HG02623 (cell line): ENCODE data around the gene ATCAY.

Source experiments
- ATAC-seq: cut with Tn5 transposase; IDR thresholded peaks from one replicate; pipeline ENCODE4 v1.9.1; 2021; ENCODE audit warnings: moderate library complexity; ENCODE audit not compliant: unreplicated experiment

ATCAY gene, protein sequence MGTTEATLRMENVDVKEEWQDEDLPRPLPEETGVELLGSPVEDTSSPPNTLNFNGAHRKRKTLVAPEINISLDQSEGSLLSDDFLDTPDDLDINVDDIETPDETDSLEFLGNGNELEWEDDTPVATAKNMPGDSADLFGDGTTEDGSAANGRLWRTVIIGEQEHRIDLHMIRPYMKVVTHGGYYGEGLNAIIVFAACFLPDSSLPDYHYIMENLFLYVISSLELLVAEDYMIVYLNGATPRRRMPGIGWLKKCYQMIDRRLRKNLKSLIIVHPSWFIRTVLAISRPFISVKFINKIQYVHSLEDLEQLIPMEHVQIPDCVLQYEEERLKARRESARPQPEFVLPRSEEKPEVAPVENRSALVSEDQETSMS

DNA sequence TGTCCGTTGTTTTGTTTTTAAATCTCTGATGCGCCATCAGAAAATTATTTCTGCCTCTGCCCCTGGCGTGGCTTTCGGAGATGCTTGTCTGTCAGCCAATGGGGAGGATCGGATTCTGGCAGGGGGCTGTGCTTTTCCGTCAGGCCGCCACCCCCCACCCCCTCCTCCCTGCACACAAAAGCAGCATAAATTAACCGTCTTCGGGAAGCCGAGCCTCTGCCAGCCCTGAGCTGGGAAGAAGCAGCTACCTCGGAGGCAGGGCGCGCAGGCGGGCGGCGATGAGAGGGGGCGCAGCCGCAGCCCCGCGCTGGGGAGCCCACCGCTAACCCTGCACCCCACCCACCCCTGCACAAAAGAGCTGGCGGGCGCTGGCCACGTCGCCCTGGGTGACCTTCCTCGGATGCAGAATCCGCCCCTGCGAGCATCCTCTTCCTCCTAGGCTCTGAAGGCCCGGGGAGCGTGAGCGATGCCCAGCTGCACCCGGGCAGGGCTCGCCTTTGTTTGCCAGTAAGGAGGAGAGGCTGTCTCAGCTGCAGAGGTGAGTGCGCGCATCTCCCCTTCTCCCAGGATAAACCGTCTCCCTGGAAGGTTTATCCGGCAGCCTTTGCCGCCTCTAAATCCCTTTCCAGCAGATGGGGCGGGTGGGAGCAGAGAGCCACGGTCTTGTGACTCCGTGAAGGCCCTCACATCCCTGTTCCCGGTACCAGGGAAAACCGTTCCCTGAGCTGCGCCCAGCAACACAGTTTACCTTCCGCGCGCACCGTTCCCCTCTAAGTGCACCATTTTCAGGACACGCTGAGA is at the start of gene ATCAY:
ATCAY (plus strand) TSS at position 215 of the 801 bp plus-strand sequence. CDS start 5,083 bp downstream, outside the sequence.
- no peak for ATAC-seq

DNA sequence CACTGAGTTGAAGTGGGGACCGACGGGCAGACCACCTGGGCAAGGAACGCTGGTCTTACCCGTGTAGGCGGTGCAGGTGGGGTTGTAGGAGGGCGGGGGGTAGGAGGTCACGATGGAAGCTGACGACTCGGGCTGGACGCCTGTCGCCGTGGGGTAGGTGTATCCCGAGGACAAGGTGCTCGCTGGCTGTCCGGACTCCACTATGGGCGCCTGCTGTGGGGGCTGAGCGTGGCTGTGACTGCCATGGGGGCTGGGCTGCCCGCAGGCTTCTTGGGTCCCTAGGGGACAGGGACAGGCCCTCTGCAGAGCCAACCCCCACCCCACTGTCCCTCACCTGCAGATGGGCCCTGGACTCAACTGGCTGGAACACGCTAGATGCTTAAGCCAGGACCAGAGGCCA is 48.9 kb upstream of the ATCAY start:
- no peak for ATAC-seq

DNA sequence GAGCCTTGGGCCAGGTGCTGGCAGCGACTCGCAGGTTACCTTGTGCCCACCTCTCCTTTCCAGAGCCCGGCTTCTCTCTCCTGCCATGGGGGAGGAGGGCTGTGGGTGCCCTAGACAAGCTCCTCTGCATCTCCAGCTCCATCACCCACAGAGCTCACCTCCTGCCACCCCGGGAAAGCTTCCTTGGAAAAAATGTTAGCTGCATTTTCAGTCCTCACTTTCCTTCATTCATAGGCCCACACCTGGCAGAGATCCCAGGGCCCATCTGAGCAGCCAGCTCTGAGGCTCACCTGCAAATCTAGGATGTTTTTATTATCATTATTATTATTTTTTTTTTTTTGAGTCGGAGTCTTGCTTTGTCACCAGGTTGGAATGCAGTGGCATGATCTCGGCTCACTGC is 48.5 kb upstream of the ATCAY start:
- ATAC-seq, result no peak

DNA sequence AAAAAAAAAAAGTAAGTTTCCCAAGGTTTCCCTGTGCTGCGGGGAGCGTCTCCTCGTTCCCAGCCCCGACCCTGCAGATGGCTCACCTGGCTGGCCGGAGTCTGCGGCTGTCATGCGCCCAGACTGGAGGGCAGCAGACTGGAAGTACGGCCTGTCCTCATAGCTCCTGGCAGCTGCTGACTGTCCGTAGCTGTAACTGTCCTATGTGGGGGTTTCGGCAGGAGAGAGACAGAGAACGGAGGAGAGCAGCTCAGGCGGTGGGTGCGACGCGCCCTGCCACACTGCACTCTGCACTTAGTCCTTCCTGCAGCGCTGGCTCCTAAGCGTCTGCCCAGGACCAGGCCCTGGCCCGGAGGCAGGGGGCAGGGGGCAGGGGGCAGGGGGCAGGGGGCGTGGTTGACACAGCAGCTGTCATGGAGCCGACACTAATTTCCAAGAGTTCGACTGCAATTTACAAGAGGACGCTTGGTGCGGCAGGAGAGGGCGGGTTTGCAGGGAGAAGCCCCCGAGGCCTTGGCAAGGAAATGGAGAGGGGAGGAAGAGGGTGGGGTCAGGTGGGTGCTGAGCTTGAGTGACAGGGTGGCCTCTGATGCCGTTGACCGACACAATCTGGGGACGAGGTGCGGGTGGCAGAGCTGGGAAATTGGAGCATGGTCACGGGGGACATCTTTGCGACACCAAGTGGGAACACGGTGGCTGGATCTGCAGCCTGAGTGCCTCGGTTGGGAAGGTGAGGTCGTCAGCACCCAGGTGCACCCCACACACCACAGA is 46.7 kb upstream of the ATCAY start:
- ATAC-seq, result no peak

DNA sequence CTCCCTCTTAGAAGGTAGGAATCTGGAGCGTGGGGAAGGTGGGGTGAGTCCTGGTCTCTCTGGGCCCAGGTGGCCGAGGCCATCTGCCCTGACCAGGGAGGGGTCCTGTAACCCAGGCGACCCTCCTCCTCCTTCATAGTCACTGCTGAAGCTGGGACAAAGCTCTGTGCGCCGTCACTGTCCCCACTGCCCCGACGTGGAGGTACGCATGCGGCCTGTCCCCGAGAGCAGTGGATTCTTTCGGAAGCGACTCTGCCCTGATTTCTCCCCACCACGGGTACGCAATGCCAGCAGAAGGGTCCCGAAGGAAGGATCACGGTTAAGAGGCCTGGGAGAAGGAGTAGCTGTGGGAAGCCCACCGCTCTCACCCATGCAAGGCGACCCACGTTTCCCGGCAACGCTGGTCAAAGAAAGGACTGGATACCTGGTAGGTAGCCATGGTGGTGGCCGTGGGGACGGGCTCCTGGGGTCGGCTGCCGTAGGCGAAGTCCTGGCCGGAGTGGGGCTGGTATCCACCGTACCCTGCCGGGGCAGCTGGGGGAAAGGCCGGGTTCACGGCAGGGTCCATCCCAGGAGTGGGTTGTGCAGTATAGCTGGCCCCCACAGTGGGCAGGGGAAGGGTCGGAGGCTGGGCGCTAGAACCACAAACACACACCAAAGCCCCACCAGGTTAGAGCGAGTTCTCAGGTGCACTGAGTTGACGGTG is 46.0 kb upstream of the ATCAY start:
- ATAC-seq, result no peak

DNA sequence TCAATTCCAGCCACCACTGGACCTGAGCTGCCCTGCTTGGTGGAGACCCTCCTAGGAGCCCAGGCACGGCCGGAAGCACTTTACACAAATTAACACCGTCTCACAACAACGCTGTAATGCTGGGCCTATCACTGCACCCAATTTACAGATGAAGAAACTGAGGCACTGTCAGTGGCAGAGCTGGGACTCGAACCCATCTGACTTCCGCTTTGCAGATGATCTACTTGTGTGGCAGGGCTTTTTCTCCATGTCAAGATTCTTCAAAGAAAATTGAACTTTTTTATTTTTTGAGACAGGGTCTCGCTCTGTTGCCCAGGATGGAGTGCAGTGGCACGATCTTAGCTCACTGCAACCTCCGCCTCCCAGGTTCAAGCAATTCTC is 45.4 kb upstream of the ATCAY start:
- no peak for ATAC-seq

DNA sequence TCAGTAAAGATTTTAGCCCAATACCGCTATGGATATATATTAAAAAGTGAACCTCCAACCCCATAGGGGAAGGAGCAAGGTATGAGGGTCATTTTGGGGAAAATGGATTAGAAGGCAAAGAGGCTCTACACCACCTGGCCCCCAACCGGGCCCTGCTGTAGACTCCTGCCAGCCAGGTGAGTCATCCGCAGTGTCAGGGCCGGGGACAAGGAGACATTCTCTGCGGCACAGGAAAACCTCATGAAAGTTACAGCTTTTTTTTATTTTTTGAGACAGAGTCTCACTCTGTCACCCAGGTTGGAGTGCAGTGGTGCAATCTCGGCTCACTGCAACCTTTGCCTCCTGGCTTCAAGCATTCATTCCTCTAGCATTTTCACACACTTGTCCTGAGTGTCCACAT is 43.6 kb upstream of the ATCAY start:
- ATAC-seq, result no peak

DNA sequence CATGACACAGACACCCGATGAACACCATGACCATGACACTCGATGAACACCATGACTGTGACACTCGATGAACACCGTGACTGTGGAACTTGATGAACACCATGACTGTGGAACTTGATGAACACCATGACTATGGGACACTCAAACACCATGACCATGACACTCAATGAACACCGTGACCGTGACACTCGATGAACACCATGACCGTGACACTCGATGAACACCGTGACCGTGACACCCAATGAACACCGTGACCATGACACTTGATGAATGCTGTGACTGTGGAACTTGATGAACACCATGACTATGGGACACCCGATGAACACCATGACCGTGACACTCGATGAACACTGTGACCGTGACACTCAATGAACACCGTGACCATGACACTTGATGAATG is 43.2 kb upstream of the ATCAY start:
- ATAC-seq, result no peak

DNA sequence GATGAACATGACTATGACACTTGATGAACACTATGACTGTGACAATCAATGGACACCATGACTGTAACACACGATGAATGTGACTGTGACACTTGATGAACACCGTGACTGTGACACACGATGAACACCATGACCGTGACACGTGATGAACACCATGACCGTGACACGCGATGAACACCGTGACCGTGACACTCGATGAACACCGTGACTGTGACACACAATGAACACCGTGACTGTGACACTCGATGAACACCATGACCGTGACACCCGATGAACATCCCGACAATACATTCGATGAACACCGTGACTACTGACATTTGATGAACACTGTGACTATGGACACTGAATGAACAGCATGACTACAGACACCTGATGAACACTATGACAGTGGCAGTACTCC is 42.6 kb upstream of the ATCAY start:
- no peak for ATAC-seq

DNA sequence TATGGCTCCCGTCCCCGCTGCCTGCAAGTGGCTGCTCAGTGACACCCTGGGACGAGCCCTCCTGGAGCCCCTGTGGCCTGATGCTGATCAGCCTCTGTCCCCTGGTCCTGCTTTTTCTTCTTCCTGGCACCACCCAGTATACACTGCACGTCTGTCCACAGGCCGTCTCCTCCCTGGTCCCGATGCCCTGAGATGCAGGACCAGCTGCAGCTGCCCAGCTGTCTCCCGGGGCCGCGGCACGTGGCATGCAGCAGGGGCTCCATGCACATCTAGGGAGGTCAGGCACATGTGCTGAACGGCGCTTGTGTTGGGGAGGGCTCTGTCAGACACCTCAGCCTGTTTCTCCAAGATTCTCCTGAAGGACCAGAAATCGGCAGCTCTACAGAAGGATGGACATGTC is 41.8 kb upstream of the ATCAY start:
- no peak for ATAC-seq

DNA sequence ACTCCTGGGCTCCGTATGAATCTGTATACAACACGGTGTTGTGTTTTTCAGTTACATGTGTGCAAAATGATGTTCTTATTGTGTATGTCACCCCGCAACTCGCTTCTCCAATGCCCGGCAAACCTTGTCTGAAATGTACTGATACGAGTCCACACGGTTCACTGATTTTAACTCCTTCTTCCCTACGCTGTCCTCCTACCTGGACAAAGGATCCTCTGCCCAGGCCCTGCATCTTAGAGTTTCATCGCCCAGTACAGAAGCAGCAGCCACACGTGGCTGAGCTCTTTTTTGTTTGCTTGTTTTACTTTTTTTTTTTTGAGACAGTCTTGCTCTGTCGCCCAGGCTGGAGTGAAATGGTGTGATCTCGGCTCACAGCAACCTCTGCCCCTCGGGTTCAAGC is 40.5 kb upstream of the ATCAY start:
- ATAC-seq, result no peak

DNA sequence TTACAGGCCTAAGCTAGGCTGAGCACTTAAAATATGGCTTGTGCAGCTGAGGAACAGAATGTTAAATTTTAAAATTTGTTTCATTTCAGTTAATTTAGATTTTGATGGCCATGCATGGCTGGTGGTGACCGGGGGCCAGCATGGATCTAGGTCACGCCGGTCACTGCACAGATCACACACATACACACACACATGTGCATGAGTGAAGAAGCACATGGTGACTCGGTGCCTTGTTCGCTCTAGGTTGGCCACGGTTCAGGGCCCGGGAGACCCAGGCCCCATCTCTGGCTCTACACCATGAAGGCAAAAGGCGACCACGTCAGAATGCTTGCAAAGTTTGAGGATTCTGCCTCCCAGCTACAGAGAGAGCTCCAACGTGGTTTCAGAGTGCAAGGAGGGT is 39.7 kb upstream of the ATCAY start:
- no peak for ATAC-seq

DNA sequence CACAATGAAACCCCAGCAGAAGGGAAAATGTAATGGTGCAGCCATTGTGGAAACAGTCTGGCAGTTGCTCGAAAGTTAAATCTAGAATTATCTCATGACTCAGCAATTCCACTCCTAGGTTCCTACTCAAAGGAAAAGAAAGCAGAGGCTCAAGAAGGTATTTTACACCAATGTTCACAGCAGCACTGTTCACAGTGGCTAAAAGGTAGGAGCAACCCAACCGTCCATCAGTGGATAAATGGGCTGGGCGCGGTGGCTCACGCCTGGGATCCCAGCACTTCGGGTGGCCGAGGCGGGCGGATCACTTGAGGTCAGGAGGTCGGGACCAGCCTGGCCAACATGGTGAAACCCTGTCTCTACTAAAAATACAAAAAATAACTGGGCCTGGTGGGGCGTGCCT is 37.5 kb upstream of the ATCAY start:
- no peak for ATAC-seq

DNA sequence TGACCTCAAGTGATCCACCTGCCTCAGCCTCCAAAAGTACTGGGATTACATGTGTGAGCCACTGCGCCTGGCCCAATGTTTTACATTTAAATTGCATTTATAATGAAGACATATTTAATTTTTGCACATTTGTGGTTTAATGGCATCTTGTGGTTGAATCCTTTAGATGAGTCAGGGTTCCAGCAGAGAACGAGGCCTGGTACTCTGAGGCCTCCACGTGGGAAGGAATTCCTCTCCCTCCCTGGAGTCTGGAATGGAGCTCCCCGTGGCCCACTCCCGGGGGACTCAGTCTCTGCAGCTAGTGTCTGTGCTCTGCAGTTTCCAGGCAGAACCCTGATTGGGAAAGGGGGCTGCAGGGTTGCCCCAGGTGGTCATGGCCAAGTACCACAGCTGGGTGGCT is 35.9 kb upstream of the ATCAY start:
- ATAC-seq, result no peak

DNA sequence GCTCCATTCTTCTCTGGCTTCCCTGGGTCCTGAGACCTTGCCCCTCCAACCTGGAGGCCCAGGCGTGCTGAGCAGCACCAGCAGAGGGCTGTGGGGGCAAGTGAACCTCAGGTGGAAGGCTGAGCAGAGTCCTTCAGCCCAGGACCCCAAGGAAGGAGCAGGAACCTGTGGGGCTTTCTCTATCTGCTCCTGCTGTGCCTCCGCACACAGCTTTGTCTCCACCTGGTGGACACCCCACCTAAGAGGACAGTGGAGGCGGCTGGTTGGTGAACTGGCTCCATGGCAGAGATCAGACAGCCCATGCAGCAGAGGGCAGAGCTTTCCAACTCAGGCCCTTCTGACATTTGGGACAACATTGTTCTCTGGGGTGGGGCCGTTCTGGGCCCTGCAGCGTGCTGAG is 31.4 kb upstream of the ATCAY start:
- ATAC-seq, result no peak

DNA sequence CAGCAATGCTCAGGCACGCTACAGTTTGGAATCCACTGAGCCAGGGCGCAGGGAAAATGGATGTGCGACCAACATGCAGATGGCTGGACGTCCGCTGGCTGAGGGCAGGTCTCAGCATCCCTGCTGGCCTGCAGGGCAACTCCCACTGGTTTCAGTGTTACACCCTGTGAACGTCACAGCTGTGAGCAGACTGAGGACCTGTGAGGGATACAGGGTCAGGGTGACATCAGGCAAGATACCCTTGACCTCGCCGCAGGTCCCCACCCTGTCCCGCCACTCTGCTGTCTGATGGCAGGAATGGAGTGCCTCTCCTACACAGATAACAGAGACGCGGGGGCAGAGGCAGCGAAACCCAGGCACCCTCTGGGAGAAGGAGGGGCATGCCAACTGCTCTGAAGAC is 30.7 kb upstream of the ATCAY start:
- ATAC-seq, result no peak

DNA sequence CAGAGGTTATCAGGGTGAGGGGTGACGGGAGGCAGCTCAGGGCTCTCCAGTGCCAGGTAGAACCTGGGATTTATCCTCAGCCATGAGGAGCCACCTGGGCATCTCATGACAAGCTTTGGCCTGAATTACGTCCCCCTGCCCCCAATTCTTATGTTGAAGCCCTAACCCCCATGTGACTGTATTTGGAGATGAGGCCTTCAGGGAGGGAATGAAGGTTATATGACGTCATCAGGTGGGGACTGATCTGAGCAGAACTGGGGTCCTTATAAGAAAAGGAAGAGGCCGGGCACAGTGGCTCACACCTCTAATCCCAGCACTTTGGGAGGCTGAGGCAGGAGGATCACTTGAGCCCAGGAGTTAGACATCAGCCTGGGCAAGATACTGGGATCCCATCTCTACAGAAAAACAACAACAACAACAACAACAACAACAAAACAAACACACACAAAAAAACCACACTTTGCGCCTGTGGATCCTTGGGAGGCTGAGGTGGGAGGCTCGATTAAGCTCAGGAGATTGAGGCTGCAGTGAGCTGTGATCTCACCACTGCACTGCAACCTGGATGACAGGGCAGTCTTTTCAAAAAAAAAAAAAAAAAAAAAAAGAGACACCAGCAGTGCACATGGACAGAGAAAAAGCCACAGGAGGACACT is 30.0 kb upstream of the ATCAY start:
- ATAC-seq, result no peak

DNA sequence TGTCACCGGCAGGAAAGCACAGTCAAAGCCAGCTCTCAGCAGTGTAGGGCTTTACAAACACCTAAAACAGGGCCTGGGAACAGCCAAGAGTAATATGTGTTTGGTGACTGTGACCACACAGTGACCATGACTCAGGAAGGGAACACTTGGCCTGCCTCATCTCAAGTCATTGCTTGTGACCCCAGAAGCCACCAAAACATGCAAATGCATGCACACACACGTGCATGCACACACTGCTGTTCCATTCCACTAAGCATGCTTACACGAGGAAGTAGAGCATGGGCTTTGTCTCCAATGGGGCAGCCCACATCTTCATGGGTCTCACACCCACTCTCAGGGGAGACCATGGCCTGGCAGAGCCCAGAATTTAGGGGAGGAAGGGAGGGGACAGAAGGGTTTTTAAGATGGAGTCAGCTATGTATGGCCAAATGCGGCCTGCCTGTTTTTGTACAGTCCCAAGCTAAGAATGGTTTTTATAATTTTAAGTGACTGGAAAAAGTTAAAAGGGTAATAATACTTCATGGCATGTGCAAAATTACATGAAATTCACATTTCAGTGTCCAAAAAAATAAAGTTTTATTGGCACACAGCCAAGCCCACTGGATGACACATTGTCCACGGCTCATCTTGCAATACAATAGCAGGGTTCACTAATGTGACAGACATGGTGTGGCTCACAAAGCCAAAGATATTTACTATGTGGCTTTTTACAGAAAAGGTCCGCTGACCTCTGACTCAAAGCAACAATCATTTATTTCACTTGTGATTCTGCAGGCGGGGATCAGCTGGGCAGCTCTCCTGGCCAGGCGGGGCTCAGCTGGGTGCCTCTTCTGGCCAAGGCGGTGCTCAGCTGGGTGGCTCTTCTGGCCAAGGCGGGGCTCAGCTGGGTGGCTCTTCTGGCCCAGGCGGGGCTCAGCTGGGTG is 29.0 kb upstream of the ATCAY start:
- no peak for ATAC-seq

DNA sequence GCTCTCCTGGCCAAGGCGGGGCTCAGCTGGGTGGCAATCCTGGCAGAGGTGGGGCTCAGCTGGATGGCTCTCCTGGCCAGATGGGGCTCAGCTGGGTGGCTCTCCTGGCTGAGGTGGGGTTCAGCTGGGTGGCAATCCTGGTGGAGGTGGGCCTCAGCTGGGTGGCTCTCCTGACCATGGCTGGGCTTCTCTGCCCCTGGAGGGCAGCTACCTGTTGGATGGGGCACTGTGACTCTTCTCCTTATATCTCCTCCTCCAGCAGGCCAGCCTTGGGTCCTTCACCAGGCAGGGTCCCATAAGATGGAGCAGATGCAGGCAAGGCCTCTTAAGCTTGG is 28.3 kb upstream of the ATCAY start:
- no peak for ATAC-seq
